Lower leg skin (tissue), 4 donors: ENCODE measurements around the gene NOVA1. TPM values are rescaled to one million over a fixed set of nuclear protein-coding genes. Genes with fewer than 3 reads are reported as not detected.

Experiments used
- DNase-seq, 2 donors: peaks; one replicate each; pipeline ENCODE4 v3.0.0-alpha.2; 2019; ENCODE audit warnings: low spot score in 2 of 2
- H3K4me3 ChIP-seq: fragments of 200-600 bp; sonication (generic); 2 replicates; pipeline ENCODE4 v1.5.1; 2017; ENCODE audit warnings: mild to moderate bottlenecking, low read depth; ENCODE audit not compliant: poor library complexity, severe bottlenecking
- POLR2A ChIP-seq, 2 donors: fragments of 450-650 bp; IDR thresholded peaks; one replicate each; pipeline ENCODE4 v1.6.1; 2016 to 2017; ENCODE audit warnings: antibody characterized with exemption in 2 of 2, mild to moderate bottlenecking in 1 of 2, moderate library complexity in 1 of 2
- WGBS, 2 donors: methylation state at CpG; one replicate each; pipeline ENCODE4 v1.1.5; 2018; 5-methylcytosine and 5-hydroxymethylcytosine counted together
- intact Hi-C: fragments of 100-400 bp; cut with DNase I; formaldehyde crosslinking; loops from one replicate; pipeline ENCODE4 v1.15.0; 2023; ENCODE audit warnings: low total_unique reads
- total RNA-seq, 4 donors: library from RNA; depleted of rRNA; stranded (reverse); fragments of >200 nt; gene quantifications; one replicate each; pipeline ENCODE4 v1.1.0, GENCODE V29; 2016
- TF ChIP-seq, protein P1 (sequence below), 3 donors: fragments of 450-650 bp; IDR thresholded peaks; one replicate each; pipeline ENCODE4 v1.5.1; 2016; ENCODE audit warnings: antibody characterized with exemption in 3 of 3, mild to moderate bottlenecking in 3 of 3, moderate library complexity in 2 of 3

Gene NOVA1
- total RNA-seq, 4 donors from 2014 or later = 3.0 to 8.9 (median 7.1) TPM

- TF ChIP-seq, protein P1, sequence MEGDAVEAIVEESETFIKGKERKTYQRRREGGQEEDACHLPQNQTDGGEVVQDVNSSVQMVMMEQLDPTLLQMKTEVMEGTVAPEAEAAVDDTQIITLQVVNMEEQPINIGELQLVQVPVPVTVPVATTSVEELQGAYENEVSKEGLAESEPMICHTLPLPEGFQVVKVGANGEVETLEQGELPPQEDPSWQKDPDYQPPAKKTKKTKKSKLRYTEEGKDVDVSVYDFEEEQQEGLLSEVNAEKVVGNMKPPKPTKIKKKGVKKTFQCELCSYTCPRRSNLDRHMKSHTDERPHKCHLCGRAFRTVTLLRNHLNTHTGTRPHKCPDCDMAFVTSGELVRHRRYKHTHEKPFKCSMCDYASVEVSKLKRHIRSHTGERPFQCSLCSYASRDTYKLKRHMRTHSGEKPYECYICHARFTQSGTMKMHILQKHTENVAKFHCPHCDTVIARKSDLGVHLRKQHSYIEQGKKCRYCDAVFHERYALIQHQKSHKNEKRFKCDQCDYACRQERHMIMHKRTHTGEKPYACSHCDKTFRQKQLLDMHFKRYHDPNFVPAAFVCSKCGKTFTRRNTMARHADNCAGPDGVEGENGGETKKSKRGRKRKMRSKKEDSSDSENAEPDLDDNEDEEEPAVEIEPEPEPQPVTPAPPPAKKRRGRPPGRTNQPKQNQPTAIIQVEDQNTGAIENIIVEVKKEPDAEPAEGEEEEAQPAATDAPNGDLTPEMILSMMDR (IDR thresholded peaks at IDR 0.05) = no peak
- TF ChIP-seq POLR2A (IDR thresholded peaks at IDR 0.05) = no peak
- DNase-seq = no peak
- no peak overlapping the region for H3K4me3 ChIP-seq
- WGBS, 2 donors = 48 to 51% methylated on average over 7 of the region's 7 CpGs
- intact Hi-C loops = no loop called here
Measured at GRCh38 chr14:26599291-26599690, 1.5 kb upstream of the NOVA1 start.

- DNase-seq = no peak
- TF ChIP-seq, protein P1 (IDR thresholded peaks at IDR 0.05) = no peak
- TF ChIP-seq POLR2A (IDR thresholded peaks at IDR 0.05) = no peak
- intact Hi-C loops = no loop called here
- peak overlapping the region; percentile 55 for H3K4me3 ChIP-seq
- WGBS, 2 donors = 2 to 4% methylated on average over 18 of the region's 18 CpGs
Measured at GRCh38 chr14:26598672-26599131, 869 bp upstream of the NOVA1 start.

DNA sequence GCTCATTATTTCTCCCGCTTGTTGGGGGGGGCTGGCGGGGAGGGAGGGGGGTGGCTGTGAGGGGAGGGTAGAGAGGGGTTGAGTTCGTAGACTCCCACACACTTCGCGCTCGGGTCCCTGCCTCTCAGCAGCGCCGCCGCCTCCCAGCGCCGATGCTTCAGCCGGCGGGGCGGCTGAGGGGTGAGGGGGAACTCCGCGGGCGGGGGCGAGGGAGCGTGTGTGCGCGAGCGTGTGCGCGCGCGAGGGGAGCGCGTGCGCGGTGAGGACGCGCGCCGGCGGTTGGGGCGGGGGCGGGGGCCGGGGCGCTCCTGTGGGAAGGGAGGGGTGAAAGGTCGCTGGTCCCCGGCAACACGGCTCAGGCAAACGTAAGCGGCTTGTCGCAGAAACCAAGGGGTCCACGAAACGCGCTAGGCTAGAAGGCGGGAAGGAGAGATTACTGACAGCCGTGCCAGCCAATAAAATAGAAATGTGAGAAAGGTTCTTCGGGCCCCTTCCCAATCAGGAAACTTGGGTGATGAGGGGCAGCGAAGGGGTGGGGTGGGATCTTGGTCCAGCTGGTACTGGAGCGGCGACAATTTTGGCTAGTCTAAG lies 343 bp upstream of the NOVA1 start:
- peak overlapping the region; percentile 55 for H3K4me3 ChIP-seq
- DNase-seq = peak; percentile 83 to 94
- TF ChIP-seq POLR2A (IDR thresholded peaks at IDR 0.05) = no peak
- TF ChIP-seq, protein P1 (IDR thresholded peaks at IDR 0.05) = no peak
- intact Hi-C loops = no loop called here
- WGBS, 2 donors = 1 to 2% methylated on average over 18 to 33 of the region's 54 CpGs

DNA sequence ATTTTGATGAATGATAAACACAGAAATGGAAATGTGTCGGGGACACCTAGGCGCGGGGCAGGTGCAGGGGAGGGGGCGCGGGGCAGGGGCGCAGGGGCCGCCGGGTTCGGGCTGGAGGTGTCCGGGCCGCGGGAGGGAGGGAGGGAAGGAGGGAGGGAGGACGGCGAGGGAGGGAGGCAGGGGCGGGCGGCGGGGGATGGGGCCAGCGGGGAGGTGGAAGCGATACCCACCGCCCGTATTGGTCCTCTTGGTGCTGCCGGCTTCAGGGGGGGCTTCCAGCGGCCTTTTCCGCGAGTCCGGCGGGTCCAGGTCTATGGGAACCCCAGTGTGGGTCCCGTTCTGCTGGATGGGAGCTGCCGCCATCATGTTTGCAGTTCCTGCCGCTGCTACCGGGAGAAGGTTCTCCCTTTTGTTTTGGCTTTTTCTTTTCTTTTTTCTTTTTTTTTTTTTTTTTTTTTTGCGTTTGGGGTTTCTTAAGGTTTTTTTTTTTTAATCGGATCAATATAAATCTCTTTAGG lies 703 bp downstream of the NOVA1 start:
- WGBS, 2 donors = 1 to 2% methylated on average over 28 to 31 of the region's 33 CpGs
- peak in 1 of 2 donors; percentile 82 for DNase-seq
- TF ChIP-seq, protein P1 (IDR thresholded peaks at IDR 0.05) = no peak
- TF ChIP-seq POLR2A (IDR thresholded peaks at IDR 0.05) = no peak
- H3K4me3 ChIP-seq = peak overlapping the region; percentile 55
- intact Hi-C loops = no loop called here

GRCh38 chr14:26596543-26597061 lies 1.2 kb downstream of the NOVA1 start:
- DNase-seq = peak in 1 of 2 donors; percentile 83
- peak overlapping the region; percentile 55 for H3K4me3 ChIP-seq
- no peak for TF ChIP-seq POLR2A (IDR thresholded peaks at IDR 0.05)
- TF ChIP-seq, protein P1 (IDR thresholded peaks at IDR 0.05) = no peak
- WGBS, 2 donors = 3 to 5% methylated on average over 21 of the region's 21 CpGs
- intact Hi-C loops = no loop called here
